Gastroesophageal sphincter (tissue), 3 donors: ENCODE results near the gene PGLYRP3.

Experiments
- CTCF ChIP-seq, 4 experiments: fragments of 200-600 bp in 2 of 4; fragments of 450-650 bp in 2 of 4; sonication (generic) in 1 of 4; IDR thresholded peaks; one replicate each; pipeline ENCODE4 v1.5.1; 2017 to 2019; ENCODE audit warnings: antibody characterized with exemption in 4 of 4, mild to moderate bottlenecking in 2 of 4, moderate library complexity in 2 of 4
- EP300 ChIP-seq: sonication (generic); formaldehyde crosslinking; IDR thresholded peaks from one replicate; pipeline ENCODE4 v1.6.1; 2017; ENCODE audit warnings: antibody characterized with exemption, mild to moderate bottlenecking
- POLR2A ChIP-seq, 2 donors: fragments of 450-650 bp; IDR thresholded peaks; one replicate each; pipeline ENCODE4 v1.6.1; 2017; ENCODE audit warnings: antibody characterized with exemption in 2 of 2, mild to moderate bottlenecking in 2 of 2, moderate library complexity in 1 of 2
- POLR2AphosphoS5 ChIP-seq: sonication (generic); formaldehyde crosslinking; IDR thresholded peaks from one replicate; pipeline ENCODE4 v1.6.1; 2017; ENCODE audit warnings: antibody characterized with exemption

GRCh38 chr1:153248176-153248879 is 64.4 kb downstream of the PGLYRP3 start:
- no peak for TF ChIP-seq CTCF (IDR thresholded peaks at IDR 0.05)
- no peak for TF ChIP-seq POLR2A (IDR thresholded peaks at IDR 0.05)
- no peak for TF ChIP-seq POLR2AphosphoS5
- no peak for TF ChIP-seq EP300
